DND-41 (cell line): ENCODE measurements around the gene PTGFRN.

Source experiments
- EZH2 ChIP-seq: IDR thresholded peaks from 3 replicates; pipeline ENCODE4 v1.6.1; 2012; ENCODE audit warnings: borderline replicate concordance, low read depth, mild to moderate bottlenecking, moderate library complexity, low read length, inconsistent platforms; ENCODE audit not compliant: severe bottlenecking
- TF ChIP-seq, protein P1 (sequence below): IDR thresholded peaks from 2 replicates; pipeline ENCODE4 v1.5.1; 2012; ENCODE audit warnings: borderline replicate concordance, low read length, moderate library complexity, mild to moderate bottlenecking; ENCODE audit not compliant: poor library complexity, severe bottlenecking; ENCODE audit errors: extremely low read depth

DNA sequence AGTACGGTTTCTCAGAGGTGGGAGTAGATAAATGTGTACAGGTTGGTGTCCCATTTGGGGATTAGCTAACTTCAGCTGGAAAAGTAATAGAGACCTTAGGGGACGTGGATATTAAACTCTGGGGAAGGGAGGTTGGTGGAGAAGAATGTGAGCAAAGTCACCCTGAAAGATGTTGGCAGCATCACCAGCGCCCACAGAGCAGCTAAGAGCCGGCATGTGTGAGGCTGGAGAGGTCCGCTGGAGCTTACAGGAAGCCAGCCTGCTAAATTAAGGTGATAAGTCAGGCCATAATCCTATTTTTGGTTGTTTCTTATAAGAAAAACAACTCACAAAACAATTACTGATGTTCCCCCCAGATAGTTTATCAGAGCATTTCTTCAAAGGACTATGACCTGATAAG, 12.2 kb downstream of the PTGFRN start:
- TF ChIP-seq, protein P1, sequence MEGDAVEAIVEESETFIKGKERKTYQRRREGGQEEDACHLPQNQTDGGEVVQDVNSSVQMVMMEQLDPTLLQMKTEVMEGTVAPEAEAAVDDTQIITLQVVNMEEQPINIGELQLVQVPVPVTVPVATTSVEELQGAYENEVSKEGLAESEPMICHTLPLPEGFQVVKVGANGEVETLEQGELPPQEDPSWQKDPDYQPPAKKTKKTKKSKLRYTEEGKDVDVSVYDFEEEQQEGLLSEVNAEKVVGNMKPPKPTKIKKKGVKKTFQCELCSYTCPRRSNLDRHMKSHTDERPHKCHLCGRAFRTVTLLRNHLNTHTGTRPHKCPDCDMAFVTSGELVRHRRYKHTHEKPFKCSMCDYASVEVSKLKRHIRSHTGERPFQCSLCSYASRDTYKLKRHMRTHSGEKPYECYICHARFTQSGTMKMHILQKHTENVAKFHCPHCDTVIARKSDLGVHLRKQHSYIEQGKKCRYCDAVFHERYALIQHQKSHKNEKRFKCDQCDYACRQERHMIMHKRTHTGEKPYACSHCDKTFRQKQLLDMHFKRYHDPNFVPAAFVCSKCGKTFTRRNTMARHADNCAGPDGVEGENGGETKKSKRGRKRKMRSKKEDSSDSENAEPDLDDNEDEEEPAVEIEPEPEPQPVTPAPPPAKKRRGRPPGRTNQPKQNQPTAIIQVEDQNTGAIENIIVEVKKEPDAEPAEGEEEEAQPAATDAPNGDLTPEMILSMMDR = no peak
- TF ChIP-seq EZH2 = no peak
